ENCODE data around the gene DSG4. TPM values are rescaled to one million over a fixed set of nuclear protein-coding genes. Genes with fewer than 3 reads are reported as not detected.
A peak's percentile ranks its signal among the peaks of the same experiment; 100 is the strongest.

The DSG4 gene
- total and polyA plus RNA-seq, 2 of the 4 experiments (the other 2 are of a cell fraction), result not detected

DNA sequence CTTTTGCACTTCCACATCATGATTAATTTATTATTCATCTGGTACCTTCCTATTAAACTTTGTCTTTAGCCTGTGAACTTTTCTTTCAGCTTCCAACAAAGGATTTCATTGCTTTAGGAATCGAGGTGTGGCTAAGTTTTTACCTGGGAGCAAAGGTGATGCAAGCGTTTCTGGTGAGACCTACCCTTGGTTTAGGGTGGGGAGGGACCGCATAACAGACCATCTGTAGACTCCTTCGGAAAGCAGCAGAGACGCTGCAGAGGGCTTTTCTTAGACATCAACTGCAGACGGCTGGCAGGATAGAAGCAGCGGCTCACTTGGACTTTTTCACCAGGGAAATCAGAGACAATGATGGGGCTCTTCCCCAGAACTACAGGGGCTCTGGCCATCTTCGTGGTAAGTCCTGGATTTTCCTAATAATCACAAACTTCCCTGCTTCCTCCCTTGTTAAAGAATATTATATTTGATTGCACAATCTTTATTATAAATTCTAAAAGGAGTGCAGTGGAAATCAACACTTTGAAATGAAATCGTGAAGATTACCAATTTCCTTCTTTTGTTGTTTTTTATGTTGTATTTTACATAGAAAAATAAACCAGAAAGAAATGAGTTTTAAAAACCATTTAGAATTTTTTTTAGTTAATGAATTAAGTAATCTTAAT lies 71.1 kb downstream of the DSG4 start, which contains the start of gene DSG3:
Gene DSG3 (plus strand): TSS at position 212 of the 662 bp plus-strand sequence. CDS start 137 bp downstream, at position 349.
- no peaks in the 10 kb centered on the region; the same call in 1 of the 2 replicates for H3K9me3 ChIP-seq (ENCODE audit: control insufficient read depth, insufficient read depth, low read length)
- H3K27ac ChIP-seq (ENCODE audit: insufficient read depth, low read length), result no peak within 1 kb of the TSS
- no TSS peak for BruUV-seq (replicated peaks)
- no peak within 1 kb of the TSS for H2AFZ ChIP-seq (replicated peaks; ENCODE audit: low read length, poor library complexity)
- H4K91ac ChIP-seq (ENCODE audit: insufficient read depth, low read depth, low read length), result no peak within 1 kb of the TSS
- H3K79me1 ChIP-seq (ENCODE audit: low read depth in 1 of 2, low read length in 2 of 2), result no peaks in the 10 kb centered on the region
- no peaks in the 10 kb centered on the region for H3K4me1 ChIP-seq (ENCODE audit: control insufficient read depth, insufficient read depth, low read length)
- H2BK120ac ChIP-seq (ENCODE audit: low read depth, low read length), result no peak within 1 kb of the TSS
- H3K56ac ChIP-seq (ENCODE audit: extremely low read depth, insufficient read depth, low read length), result no peak within 1 kb of the TSS
- no peak within 1 kb of the TSS for H2AK9ac ChIP-seq (replicated peaks; ENCODE audit: low read depth, low read length, poor library complexity)
- no peak within 1 kb of the TSS for H3K4ac ChIP-seq (ENCODE audit: low read depth, low read length)
- no peak within 1 kb of the TSS for H3K4me3 ChIP-seq (ENCODE audit: insufficient read depth, low read depth, low read length)
- no peak within 1 kb of the TSS for H2BK5ac ChIP-seq (ENCODE audit: low read depth, low read length, poor library complexity, severe bottlenecking)
- no peak within 1 kb of the TSS for H3K14ac ChIP-seq (replicated peaks; ENCODE audit: low read depth, low read length)
- no peak within 1 kb of the TSS for H3K4me2 ChIP-seq (ENCODE audit: low read depth, low read length)
- ChIA-PET POLR2A (ENCODE audit: unreplicated experiment) (no interaction called here), CTCF (no interaction called here)
- no peak within 1 kb of the TSS for H2BK20ac ChIP-seq (ENCODE audit: low read depth, low read length)
- no peaks in the 10 kb centered on the region for H3K36me3 ChIP-seq (ENCODE audit: control insufficient read depth, insufficient read depth, low read length)
- TF ChIP-seq CEBPB (IDR thresholded peaks at IDR 0.05; ENCODE audit: low read depth, low read length), result peak; percentile 44; the same call in 1 of the 2 replicates
- TF ChIP-seq, protein P1, sequence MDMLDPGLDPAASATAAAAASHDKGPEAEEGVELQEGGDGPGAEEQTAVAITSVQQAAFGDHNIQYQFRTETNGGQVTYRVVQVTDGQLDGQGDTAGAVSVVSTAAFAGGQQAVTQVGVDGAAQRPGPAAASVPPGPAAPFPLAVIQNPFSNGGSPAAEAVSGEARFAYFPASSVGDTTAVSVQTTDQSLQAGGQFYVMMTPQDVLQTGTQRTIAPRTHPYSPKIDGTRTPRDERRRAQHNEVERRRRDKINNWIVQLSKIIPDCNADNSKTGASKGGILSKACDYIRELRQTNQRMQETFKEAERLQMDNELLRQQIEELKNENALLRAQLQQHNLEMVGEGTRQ (IDR thresholded peaks at IDR 0.05; ENCODE audit: low read depth, low read length), result no peak
- no peak for DNase-seq
- H4K5ac ChIP-seq (ENCODE audit: low read depth, low read length), result no peak within 1 kb of the TSS
- H2AK5ac ChIP-seq (ENCODE audit: low read depth, low read length), result no peak within 1 kb of the TSS
- H3K27me3 ChIP-seq (ENCODE audit: control insufficient read depth, insufficient read depth, low read length), result no peaks in the 10 kb centered on the region
- H4K20me1 ChIP-seq (ENCODE audit: insufficient read depth, low read length), result no peaks in the 10 kb centered on the region
- 90% methylated on average over 2 of the region's 9 CpGs; no CpG with 5 or more reads in 1 of the 2 experiments for WGBS, 2 experiments (ENCODE audit: extremely low coverage in 2 of 2, insufficient read length in 1 of 2)
- in situ Hi-C loops (cut with MboI; ENCODE audit: low sequenced_read_pairs) (no loop called here), intact Hi-C loops (cut with micrococcal nuclease) (no loop called here), dilution Hi-C loops (cut with HindIII; ENCODE audit: low sequenced_read_pairs, unreplicated experiment) (no loop called here)
- H3K23ac ChIP-seq (ENCODE audit: low read depth, low read length), result no peak within 1 kb of the TSS
- no peak within 1 kb of the TSS for H3K18ac ChIP-seq (ENCODE audit: low read depth, low read length)
- no peaks in the 10 kb centered on the region for H3K9me1 ChIP-seq (ENCODE audit: insufficient read depth, low read length)
- ATAC-seq (ENCODE audit: low read depth), result no peak
- H2BK15ac ChIP-seq (ENCODE audit: low read depth, low read length), result no peak within 1 kb of the TSS
- H4K8ac ChIP-seq (ENCODE audit: low read depth in 2 of 2, low read length in 2 of 2), result no peak within 1 kb of the TSS
- no peak within 1 kb of the TSS for H3K9ac ChIP-seq (ENCODE audit: low read depth, low read length)
